Mesenteric fat pad (tissue), 1 donor: Measurements from ENCODE around the gene API5. TPM values are rescaled to one million over a fixed set of nuclear protein-coding genes. Genes with fewer than 3 reads are reported as not detected.
"Not testable (repeated sequence)": the region's sequence is repeated elsewhere in the genome, so short reads cannot be mapped to it uniquely, and the experiment has no call there.

Experiments
- DNase-seq: peaks from one replicate; pipeline ENCODE4 v3.0.0-alpha.2; 2020; ENCODE audit warnings: low spot score
- long read RNA-seq: library from polyadenylated mRNA; unstranded; transcript quantifications from one replicate; pipeline ENCODE4 v2.0.0, GENCODE V29; 2020
- total RNA-seq: library from RNA; stranded (reverse); fragmentation: NEBNext Ultra II Directional; extraction: Animal tissue kit (Norgen Biotek cat#: 25700); gene quantifications from one replicate; pipeline ENCODE4 v1.2.1, GENCODE V29; 2021
- donor health status: DM: yes; HTN: yes; CAD: no.

Gene API5
- total RNA-seq = 67.6 TPM
- long read RNA-seq, transcript API5-210 (13 exons, 1,760 nt) = major isoform, 20 of 53 reads
- long read RNA-seq, partial matches to known transcripts = 15 of 53 reads
- long read RNA-seq, other reads (novel, unspliced or antisense) = 13 of 53 reads

GRCh38 chr11:43311791-43312607, at the start of gene API5:
Gene API5 (plus strand): TSS chr11:43311996. CDS start chr11:43312128, 132 bp downstream.
- DNase-seq = peak; percentile 95

GRCh38 chr11:43267856-43268580, 43.8 kb upstream of the API5 start:
- no peak for DNase-seq

GRCh38 chr11:43268786-43269185, 43.0 kb upstream of the API5 start:
- DNase-seq = no peak

- no peak for DNase-seq
Measured at GRCh38 chr11:43269254-43269918, 42.4 kb upstream of the API5 start.

- no peak for DNase-seq
Measured at GRCh38 chr11:43270468-43270867, 41.3 kb upstream of the API5 start.

GRCh38 chr11:43278193-43278956, 33.4 kb upstream of the API5 start:
- no peak for DNase-seq

GRCh38 chr11:43282607-43283440, 29.0 kb upstream of the API5 start:
- DNase-seq = no peak

GRCh38 chr11:43285826-43286225, 26.0 kb upstream of the API5 start:
- DNase-seq = no peak

GRCh38 chr11:43289368-43289767, 22.4 kb upstream of the API5 start:
- DNase-seq = no peak

GRCh38 chr11:43298397-43298796, 13.4 kb upstream of the API5 start:
- DNase-seq = no peak

- DNase-seq = no peak
Measured at GRCh38 chr11:43315966-43316365, 4.2 kb downstream of the API5 start.

- no peak for DNase-seq
Measured at GRCh38 chr11:43316451-43316850, 4.7 kb downstream of the API5 start.

GRCh38 chr11:43327987-43328386, 16.2 kb downstream of the API5 start:
- no peak for DNase-seq

- no peak for DNase-seq
Measured at GRCh38 chr11:43328482-43328881, 16.7 kb downstream of the API5 start.

GRCh38 chr11:43341159-43341558, 29.4 kb downstream of the API5 start:
- DNase-seq = no peak

GRCh38 chr11:43351426-43351825, 39.6 kb downstream of the API5 start:
- DNase-seq = not testable (repeated sequence)

GRCh38 chr11:43354311-43354710, 42.5 kb downstream of the API5 start:
- no peak for DNase-seq

- no peak for DNase-seq
Measured at GRCh38 chr11:43356336-43356735, 44.5 kb downstream of the API5 start.

GRCh38 chr11:43358279-43358800, 46.5 kb downstream of the API5 start:
- DNase-seq = no peak
